ENCODE results near the gene RASAL2.
A peak's percentile ranks its signal among the peaks of the same experiment; 100 is the strongest.
"Not testable (repeated sequence)": the region's sequence is repeated elsewhere in the genome, so short reads cannot be mapped to it uniquely, and the experiment has no call there.

The RASAL2 gene

DNA sequence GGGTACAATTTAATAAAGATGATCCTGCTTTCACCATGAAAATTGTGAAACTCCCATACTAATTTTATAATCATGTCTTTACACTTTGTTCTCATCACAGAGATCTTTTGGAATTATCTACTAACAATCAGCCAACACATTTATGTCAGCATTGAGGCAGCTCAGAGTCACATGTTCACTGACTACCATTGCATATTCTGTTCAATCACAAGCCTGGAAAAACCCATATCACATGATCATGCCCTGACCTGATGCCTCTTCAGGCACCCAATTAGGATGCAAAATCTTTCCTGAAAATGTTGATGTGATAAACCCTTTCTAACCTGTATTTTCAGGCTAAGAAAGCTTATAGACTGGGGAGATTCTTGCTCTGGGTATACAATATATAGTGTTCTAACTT, 21.6 kb upstream of the RASAL2 start:
- DNase-seq, result no peak

DNA sequence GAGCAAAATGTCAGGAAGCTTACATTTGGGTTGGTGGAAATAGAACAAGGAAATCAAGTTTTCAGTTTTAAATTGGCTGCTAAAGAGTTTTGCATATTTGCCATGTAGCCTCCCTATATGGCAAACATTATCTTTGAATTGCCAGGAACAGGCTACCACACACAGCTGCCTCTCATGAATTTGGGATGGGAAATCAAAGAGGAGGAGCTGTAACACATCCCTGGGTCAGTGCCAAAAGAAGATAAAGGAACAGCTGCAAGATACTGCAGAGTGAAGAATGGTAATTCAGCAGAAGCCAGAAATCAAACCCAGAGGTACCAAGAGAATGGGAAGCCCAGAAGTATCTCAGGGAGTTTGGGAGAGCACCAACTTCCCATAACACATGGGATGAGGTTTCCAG, 18.6 kb upstream of the RASAL2 start:
- DNase-seq, result no peak

DNA sequence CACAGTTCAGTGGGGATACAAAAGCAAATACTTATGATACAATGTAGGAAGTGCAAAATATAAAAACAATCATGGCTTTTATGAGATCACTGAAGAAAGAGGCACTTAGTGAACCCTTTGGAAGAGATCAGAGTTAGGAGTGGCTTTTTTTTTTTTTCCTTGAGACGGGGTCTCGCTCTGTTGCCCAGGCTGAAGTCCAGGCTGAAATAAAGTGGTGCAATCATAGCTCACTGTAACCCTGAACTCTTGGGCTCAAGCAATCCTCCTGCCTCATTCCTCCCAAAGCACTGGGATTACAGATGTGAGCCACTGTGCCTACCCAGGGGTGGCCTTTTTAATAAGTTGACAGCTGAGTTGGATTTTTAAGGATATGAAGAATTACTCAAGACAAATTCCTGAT, 17.3 kb upstream of the RASAL2 start:
- no peak for DNase-seq

DNA sequence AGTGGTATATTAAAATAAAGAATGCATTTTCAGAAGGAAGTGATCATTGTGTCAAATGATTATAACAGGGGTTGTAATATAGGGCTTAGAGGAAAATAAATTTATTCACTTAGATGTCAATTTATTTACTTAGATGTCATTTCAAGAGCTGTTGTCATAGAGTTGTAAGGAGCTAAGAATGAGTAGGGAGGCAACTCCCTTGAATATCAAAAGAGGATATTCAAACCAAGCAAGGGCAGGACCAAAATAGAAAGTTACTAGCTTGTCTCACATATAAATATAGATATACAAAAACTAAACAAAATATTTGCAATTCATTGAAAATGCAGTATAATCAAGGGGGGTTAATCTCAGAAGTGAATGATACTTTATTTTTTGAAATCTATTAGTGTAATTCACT, 16.0 kb upstream of the RASAL2 start:
- DNase-seq, result no peak

DNA sequence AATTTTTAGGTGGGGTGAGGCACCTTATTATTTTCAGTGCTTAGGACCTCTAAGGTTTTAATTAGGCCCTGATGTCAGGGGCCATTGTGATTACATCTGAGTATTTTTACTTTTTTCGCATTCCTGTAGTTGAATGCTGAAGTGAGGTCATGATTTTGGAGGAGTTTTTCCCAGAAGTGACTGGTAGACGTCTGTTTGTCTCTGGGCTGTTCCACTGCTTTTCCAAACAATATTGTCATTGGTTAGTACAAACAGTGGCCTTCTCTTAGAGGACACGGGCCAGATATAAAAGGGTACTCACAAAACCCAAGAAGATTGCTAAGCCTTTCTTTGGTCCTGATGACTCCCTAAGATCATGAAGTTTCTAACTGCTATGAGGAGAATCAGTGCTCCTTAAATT, 7.6 kb upstream of the RASAL2 start:
- no peak for DNase-seq

DNA sequence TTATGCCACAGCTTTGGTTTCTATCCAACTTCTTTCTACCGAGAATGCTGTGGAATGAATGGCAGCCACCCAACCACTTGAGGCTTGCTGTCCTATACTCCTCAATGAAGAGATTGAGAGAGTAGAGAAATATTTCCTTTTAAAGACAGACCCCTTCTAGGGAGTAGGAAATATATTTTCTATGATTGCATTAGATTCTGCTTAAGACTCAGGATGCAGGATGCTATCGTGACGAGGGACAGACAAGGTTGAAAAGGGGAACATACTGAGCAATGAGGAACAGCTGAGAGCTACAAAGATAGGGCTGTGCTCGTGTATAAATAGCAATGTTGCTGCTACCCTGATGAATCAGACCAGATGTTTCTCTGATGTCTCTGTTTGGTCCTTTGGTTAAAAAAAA, 7.1 kb upstream of the RASAL2 start:
- DNase-seq, result no peak

DNA sequence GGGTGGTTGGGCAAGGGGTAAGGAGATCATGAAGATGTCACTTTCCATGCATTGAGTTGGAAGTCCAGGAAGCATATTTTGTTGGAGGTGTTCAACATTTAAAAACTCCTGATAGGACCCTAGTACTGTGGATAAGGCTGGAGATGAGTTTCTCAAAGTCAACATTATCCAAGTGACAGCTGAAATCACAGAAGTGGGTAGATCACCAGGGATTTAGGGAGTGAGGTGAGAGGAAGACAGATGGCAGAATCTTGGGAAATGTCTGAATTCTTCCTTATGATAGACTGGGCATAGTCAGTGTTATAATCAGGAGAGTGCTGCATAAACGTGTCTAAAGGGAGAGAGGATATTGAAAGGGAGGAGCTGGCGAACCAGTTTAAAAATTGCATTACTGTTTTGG, 5.3 kb upstream of the RASAL2 start:
- no peak for DNase-seq

DNA sequence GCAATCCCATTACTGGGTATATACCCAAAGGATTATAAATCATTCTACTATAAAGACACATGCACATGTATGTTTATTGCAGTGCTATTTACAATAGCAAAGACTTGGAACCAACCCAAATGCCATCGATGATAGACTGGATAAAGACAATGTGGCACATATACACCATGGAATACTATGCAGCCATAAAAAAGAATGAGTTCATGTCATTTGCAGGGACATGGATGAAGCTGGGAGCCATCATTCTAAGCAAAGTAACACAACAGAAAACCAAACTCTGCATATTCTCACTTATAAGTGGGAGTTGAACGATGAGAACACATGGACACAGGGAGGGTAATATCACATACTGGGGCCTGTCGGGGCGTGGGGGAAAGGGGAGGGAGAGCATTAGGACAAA, 2.5 kb upstream of the RASAL2 start:
- DNase-seq, result not testable (repeated sequence)

DNA sequence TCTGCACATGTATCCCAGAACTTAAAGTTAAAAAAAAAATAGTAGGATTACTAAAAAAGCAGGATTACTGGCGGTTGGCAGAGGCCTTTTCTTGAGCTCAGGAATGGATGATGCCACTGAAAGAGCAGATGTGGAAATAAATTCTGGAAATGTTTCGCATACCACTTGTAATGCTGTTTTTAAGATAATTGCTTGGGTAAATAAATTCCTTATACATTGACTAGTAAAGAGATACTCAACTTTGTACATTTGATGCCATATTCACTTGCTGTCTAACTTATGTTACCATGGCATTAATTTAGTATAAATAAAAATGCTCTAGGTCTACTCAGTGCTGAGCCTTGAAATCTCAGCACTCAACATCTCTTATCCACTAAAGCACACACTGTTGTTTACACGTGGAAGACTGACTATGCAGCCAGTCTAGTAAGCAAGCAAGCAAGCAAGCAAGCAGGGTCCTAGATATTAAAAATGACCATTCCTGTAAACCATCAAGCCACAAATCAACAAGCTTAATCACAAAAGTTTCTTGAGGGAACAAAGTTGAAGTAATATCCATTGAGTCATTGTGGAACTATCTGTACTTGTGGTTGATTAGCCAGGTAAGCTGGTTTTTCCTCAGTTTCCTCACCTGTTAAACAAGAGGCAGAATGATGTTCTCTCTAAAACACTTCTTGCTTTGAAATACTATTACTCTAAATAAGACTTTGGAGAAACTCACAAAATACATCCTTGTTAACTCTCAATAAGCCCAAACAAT, 1.7 kb upstream of the RASAL2 start:
- no peak for DNase-seq

DNA sequence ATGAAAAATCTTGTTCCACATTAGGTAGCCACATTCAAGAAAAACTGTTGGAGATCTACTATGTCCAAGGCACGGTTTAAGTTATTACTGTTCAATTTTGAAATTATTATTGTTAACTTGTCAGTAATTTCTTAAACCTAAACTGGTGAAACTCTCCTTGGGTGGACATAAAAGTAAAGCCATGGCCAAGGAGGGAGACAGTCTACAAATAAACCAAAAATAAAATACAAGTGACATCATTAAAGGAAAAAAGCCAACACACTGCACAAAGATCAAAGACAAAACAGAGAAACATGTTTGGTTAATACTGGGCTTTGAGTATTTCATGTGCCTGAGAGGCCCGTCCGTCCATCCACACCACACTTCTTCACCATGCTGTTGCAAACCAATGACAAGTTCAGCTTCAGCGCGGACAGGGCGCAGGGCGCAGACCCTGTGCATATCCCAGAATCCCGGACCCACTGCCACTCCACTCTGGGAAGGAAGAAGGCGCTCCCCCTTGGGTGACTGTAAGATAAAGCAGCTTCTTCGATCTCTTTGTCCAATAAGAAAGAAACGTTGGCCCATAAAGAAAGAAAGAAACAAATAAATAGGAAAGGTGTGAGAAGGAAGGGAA, 918 bp upstream of the RASAL2 start:
- DNase-seq, result no peak

DNA sequence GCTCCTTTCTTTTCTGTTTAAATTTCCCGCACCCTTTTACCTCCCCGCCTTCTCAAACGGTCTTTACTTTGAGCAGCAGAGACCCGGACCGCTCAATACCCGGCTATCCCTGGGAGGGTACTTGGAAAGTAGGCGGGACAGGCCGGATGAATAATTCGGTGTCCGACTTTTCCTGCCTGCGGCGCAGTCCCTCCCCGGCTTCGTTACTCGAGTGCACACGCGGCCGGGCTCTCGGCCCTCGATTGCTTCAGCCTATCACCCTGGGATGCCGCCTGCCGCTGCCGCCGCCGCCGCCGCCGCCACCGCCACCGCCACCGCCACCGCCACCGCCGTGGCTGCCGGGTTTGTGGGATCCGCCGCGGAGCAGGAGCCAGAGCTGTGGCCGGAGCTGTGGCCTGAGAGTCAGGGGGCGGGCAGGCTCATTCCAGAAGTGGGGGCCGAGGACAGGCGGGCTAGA, 382 bp upstream of the RASAL2 start:
- peak; percentile 64 for DNase-seq

DNA sequence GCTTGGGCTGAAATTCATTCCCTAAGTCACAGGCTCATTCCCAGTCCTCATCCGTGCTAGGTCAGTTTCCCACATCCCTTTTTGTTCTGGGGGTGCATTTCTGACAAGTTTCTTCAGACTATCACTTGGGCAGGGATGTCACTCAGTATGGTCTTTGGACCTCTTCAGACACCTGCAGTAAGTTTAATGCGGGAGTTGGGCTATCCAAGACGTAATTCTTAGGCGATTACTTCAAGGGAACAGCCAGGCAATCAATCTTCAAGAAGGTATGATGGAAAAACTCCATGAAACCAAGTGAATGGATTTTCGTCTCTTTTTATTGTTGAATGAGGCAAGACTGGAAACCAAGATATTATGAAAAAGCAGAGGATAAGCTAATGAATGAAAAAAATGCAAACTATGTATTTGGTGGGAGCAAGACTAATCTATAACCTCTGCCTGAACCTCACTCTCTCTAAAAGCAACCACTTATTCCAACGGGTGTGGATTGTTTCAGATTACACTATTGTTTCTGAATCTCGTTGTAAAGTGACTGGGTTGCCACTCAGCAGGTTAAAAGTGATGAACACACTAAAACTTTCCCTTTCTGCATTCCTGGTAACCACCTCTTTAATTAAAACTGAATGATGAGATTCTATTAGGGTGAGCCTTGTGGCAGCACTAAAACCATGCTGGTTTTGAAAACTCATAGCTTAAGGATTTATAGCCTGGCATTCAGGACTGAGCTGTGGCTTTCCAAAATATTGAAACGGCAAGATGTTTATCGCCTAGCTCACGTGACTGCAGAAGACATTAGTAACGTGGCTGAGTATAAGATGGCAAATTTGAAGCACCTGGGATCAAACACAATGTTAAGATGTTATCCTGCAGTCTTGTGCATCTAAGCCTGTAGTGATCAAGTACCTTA, 1.1 kb downstream of the RASAL2 start:
- no peak for DNase-seq

DNA sequence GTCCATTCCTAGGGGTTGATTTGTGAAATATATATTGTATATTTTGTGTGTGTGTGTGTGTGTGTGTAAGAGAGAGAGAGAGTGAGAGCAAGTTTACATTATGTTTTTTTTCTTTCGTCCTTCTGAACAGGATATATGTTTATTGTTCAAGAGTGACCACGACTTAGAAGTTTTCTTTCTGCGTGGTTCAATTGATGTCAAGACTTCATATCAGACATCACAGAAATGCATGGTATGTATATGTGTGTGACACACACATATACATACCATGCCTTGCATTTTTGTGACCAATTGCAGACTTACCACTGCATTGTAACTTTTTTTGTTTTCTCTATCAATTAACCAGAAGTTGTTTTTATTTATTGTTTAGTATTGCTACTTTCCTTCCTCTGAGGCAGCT, 2.5 kb downstream of the RASAL2 start:
- no peak for DNase-seq

DNA sequence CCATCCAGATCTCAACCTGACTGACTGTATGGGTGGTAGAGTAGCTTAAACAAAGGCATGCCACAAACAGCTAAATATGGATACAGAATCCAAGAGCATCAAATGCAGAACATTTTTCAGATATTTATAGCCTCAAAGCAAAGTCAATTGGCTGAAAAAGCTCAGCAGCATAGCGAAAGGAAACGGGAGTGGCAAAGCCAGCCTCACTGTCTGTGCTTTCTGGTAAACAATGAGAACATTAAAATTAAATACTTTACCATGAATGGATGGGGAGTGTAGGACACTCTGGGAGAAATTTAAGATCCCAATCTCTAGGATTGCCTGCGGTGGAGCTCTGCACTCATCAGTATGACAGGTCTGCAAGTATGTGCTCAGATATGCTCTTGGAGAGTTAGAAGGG, 4.4 kb downstream of the RASAL2 start:
- DNase-seq, result no peak

DNA sequence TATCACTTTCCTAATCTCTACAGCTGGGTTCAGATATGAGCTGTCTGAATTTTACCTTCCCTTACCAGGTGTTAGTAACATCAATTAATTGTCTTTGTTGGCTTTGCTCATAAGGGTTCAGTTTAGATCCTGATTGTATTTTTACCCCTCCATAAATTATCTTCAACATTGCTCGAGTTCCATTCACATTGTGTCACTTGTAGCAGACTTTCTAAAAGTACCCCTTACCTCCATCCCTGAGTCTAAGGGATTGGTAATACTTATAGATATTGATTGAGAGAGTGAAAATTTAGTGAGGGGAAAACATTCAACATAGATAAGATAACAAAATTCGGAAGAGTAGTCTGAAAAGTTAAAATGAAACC, 7.3 kb downstream of the RASAL2 start:
- DNase-seq, result no peak

DNA sequence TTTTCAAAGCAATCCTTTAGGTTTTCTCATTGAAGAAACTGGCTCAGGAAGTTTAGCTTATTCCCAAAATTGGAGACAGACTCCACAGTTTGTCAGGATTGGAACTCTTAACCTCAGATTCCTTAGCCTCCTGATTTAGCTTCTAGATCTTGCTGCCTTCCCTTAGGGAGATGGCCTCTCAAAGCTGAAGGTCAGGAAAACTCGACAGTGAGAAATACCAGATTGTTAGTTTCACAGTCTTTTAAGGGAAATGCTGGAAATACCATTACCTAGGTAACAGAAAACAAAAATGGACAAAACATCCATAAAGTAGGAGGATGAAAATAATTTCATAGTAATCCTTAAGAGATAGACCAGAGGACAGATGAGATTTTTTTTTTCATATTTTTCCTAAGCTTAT, 7.8 kb downstream of the RASAL2 start:
- no peak for DNase-seq

DNA sequence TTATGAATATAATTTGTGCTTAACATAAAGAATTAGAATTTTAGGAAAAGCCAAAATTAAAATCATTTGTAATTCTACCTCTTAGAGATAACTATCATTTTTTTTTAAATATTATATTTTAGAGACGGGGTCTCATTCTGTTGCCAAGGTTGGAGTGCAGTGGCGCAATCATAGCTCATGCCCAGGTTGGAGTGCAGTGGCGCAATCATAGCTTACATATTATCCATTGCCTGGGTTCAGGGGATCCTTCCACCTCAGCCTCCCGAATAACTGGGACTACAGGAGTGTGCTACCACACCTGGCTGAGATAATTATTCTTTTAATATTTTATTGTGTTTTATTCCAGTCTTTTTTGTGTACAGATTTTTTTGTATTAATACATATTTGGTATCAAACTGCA, 8.3 kb downstream of the RASAL2 start:
- no peak for DNase-seq

DNA sequence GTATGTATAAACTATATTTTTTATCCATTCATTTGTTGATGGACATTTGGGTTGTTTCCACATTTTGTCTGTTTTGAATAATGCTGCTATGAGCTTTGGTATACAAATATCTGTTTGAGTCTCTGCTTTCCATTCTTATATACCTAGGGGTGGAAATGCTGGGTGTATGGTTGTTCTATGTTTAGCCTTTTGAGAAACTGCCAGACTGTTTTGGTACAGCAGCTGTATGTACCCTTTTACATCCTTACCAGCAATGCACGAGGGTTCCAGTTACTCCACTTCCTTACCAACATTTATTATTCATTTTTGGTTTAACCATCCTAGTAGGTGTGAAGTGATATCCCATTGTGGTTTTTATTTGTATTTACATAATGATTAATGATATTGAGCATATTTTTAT, 13.9 kb downstream of the RASAL2 start:
- DNase-seq, result no peak

DNA sequence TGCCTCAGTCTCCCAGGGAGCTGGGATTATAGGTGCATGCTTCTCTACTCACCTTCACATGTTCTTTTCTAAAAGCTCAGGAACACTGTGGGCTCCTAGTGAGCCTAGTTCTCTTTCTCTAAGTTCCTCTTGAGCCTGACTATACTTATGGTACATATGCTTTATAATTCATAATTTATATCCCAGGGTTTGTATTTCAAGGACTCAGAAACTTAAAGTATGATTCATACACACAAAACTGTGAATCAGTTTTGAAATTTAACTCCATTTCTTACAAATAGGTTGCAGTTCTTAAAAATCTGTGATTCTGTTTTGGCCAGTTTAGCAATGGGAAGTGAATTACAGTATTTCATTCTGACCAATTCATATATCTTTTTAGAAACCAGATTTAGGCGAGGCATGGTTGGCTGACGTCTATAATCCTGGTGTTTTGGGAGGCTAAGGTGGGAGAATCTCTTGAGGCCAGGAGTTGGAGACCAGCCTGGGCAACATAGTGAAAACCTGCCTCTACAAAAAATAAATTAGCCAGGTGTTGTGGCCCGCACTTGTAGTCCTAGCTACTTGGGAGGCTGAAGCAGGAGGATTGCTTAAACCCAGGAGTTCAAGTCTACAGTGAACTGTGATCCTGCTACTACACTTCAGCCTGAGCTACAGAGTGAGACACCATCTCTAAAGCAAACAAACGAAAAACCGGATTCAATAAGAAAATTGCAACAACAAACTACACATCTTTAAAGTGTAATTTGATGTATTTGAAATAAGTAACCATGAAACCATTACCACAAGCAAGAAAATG, 15.6 kb downstream of the RASAL2 start:
- DNase-seq, result no peak

DNA sequence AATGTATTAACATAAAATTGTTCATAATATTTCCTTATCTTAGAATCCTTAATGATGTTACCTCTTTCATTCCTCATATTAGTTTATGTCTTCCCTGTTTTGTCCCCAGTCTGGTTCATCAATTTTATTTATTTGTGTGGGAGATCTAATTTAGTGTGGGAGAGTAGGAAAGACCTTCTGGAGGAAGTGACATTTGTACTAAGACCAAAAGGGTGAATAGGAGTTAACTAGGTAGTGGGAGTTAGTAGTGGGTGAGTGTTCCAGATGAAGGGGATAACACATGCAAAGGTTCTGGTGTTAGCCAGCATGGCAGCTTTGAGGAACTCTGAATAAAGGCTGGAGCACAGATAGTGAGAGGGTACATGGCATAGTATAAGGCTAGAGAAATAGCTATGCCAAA, 21.4 kb downstream of the RASAL2 start:
- no peak for DNase-seq

DNA sequence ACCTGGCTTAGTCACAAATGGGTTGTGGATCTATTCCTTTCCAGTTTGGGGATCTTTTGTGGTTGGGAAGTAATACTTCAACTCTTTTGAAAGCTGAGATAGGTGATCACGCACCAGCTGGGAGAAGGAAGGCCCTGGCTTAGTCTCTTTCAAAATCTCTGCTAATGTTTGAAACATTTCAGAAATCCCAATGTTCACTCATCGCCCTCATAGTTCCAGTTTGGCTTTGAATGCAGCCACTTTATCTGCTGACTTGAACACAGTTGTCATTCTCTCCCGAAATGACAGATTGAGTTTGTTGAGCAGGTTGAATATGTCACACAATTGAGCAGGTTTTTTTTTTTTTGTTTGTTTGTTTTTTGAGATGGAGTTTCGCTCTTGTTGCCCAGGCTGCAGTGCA, 24.6 kb downstream of the RASAL2 start:
- no peak for DNase-seq

DNA sequence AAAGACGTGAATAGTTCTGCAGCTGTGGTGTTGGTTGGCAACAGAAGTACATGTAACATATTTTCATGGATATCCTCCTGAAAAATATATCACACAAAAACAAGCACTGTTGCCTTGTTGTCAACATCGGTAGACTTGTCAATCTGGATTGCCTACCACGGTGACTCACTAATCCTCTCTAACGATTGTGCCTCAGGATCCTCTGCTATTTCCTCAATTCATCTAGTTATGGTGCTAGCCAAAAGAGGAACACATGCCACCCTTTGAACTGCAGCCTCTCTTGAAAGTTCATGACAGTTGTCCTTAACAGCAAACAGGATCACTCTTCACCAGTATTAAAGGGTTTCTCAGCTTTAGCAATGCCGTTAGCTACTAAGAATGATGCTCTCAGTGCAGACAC, 25.7 kb downstream of the RASAL2 start:
- no peak for DNase-seq

DNA sequence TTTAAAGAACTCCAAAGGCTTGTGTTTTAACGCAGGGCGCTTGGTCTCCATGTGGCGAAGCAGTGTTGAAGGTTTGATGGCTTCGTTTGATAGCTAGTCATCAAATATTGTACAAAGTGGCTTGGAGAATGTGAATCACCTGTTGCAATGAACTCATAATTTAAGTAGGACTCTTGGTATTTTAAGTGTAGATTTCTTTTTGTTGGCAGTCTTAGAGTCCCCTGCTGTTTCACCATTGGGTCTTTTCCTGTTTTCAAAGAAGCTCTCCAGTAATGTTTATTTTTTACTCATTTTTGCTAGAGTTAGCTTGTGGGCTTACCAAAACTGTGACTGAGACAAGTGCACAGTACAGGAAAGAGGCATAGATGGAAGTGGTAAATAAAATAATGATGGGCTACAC, 26.2 kb downstream of the RASAL2 start:
- DNase-seq, result no peak
